IPS-18a (cell line): ENCODE data around the gene EFCAB14.

Experiments
- H3K27ac ChIP-seq: one replicate; pipeline ENCODE4 v1.5.1; 2013; ENCODE audit warnings: low read length
- H3K27me3 ChIP-seq: one replicate; pipeline ENCODE4 v1.6.1; 2013; ENCODE audit warnings: mild to moderate bottlenecking, low read length; ENCODE audit not compliant: control insufficient read depth, insufficient read depth
- H3K36me3 ChIP-seq: one replicate; pipeline ENCODE4 v1.6.1; 2013; ENCODE audit warnings: low read depth, low read length; ENCODE audit not compliant: control insufficient read depth
- H3K4me1 ChIP-seq: one replicate; pipeline ENCODE4 v1.6.1; 2013; ENCODE audit warnings: low read depth, low read length; ENCODE audit not compliant: control insufficient read depth
- H3K4me3 ChIP-seq: one replicate; pipeline ENCODE4 v1.5.1; 2013; ENCODE audit warnings: low read length
- H3K9ac ChIP-seq: one replicate; pipeline ENCODE4 v1.6.1; 2013; ENCODE audit warnings: mild to moderate bottlenecking, low read length, moderate library complexity
- H3K9me3 ChIP-seq: one replicate; pipeline ENCODE4 v1.6.1; 2013; ENCODE audit warnings: low read depth, low read length; ENCODE audit not compliant: control insufficient read depth

Gene EFCAB14

GRCh38 chr1:46681333-46682034, 37.4 kb downstream of the EFCAB14 start:
- Histone ChIP-seq H3K9me3 (no peaks in the 10 kb centered on the region), H3K27me3 (no peaks in the 10 kb centered on the region), H3K9ac (no peak overlapping the region), H3K4me3 (no peak overlapping the region), H3K4me1 (peaks cover 12% of the 10 kb centered on the region), H3K36me3 (peaks cover 69% of the 10 kb centered on the region), H3K27ac (no peak overlapping the region)

- Histone ChIP-seq H3K9ac (no peak overlapping the region), H3K27me3 (no peaks in the 10 kb centered on the region), H3K27ac (no peak overlapping the region), H3K4me3 (no peak overlapping the region), H3K4me1 (peaks cover 19% of the 10 kb centered on the region), H3K36me3 (peaks cover 59% of the 10 kb centered on the region), H3K9me3 (no peaks in the 10 kb centered on the region)
Observed at GRCh38 chr1:46679789-46680573, 38.9 kb downstream of the EFCAB14 start.

GRCh38 chr1:46677339-46677738, 41.6 kb downstream of the EFCAB14 start:
- H3K27ac ChIP-seq = peak overlapping the region; percentile 26
- H3K9ac ChIP-seq = no peak overlapping the region
- H3K9me3 ChIP-seq = no peaks in the 10 kb centered on the region
- peaks cover 19% of the 10 kb centered on the region for H3K4me1 ChIP-seq
- no peaks in the 10 kb centered on the region for H3K27me3 ChIP-seq
- H3K36me3 ChIP-seq = peaks cover 39% of the 10 kb centered on the region
- no peak overlapping the region for H3K4me3 ChIP-seq

- H3K36me3 ChIP-seq = peaks cover 31% of the 10 kb centered on the region
- no peak overlapping the region for H3K9ac ChIP-seq
Observed at GRCh38 chr1:46676531-46676930, 42.4 kb downstream of the EFCAB14 start.

GRCh38 chr1:46675549-46676314, 43.2 kb downstream of the EFCAB14 start:
- no peak overlapping the region for H3K9ac ChIP-seq
- no peaks in the 10 kb centered on the region for H3K9me3 ChIP-seq
- peaks cover 28% of the 10 kb centered on the region for H3K36me3 ChIP-seq
- peaks cover 19% of the 10 kb centered on the region for H3K4me1 ChIP-seq
- peak overlapping the region; percentile 61 for H3K27ac ChIP-seq
- no peak overlapping the region for H3K4me3 ChIP-seq
- H3K27me3 ChIP-seq = no peaks in the 10 kb centered on the region

More at GRCh38 chr1:46676531-46676930, 42.4 kb downstream of the EFCAB14 start:
- Histone ChIP-seq H3K9me3 (no peaks in the 10 kb centered on the region), H3K27ac (no peak overlapping the region), H3K27me3 (no peaks in the 10 kb centered on the region), H3K4me1 (peaks cover 19% of the 10 kb centered on the region), H3K4me3 (no peak overlapping the region)

GRCh38 chr1:46673749-46674182, 45.1 kb downstream of the EFCAB14 start:
- no peak overlapping the region for H3K9ac ChIP-seq
- no peak overlapping the region for H3K27ac ChIP-seq
- H3K27me3 ChIP-seq = no peaks in the 10 kb centered on the region
- no peak overlapping the region for H3K4me3 ChIP-seq
- H3K4me1 ChIP-seq = peaks cover 20% of the 10 kb centered on the region
- peaks cover 14% of the 10 kb centered on the region for H3K36me3 ChIP-seq
- no peaks in the 10 kb centered on the region for H3K9me3 ChIP-seq

GRCh38 chr1:46672696-46673095, 46.2 kb downstream of the EFCAB14 start:
- H3K27me3 ChIP-seq = no peaks in the 10 kb centered on the region
- no peaks in the 10 kb centered on the region for H3K9me3 ChIP-seq
- no peak overlapping the region for H3K9ac ChIP-seq
- H3K27ac ChIP-seq = no peak overlapping the region
- peaks cover 11% of the 10 kb centered on the region for H3K36me3 ChIP-seq
- peaks cover 21% of the 10 kb centered on the region for H3K4me1 ChIP-seq
- H3K4me3 ChIP-seq = no peak overlapping the region

GRCh38 chr1:46671554-46671953, 47.4 kb downstream of the EFCAB14 start, which contains the start of gene TEX38:
Gene TEX38 (plus strand): TSS chr1:46671854. CDS start chr1:46671935, 81 bp downstream.
- Histone ChIP-seq H3K9ac (no peak within 1 kb of the TSS), H3K9me3 (no peaks in the 10 kb centered on the region), H3K27me3 (no peaks in the 10 kb centered on the region), H3K4me1 (peaks cover 22% of the 10 kb centered on the region), H3K36me3 (peaks cover 8% of the 10 kb centered on the region), H3K4me3 (no peak within 1 kb of the TSS), H3K27ac (no peak within 1 kb of the TSS)

- no peak overlapping the region for H3K4me3 ChIP-seq
- H3K36me3 ChIP-seq = peaks cover 5% of the 10 kb centered on the region
- H3K9ac ChIP-seq = no peak overlapping the region
- H3K4me1 ChIP-seq = peaks cover 18% of the 10 kb centered on the region
- no peaks in the 10 kb centered on the region for H3K9me3 ChIP-seq
- no peaks in the 10 kb centered on the region for H3K27me3 ChIP-seq
- H3K27ac ChIP-seq = no peak overlapping the region
Observed at GRCh38 chr1:46670134-46670533, 48.8 kb downstream of the EFCAB14 start.

- no peak within 1 kb of the TSS for H3K27ac ChIP-seq
Observed at GRCh38 chr1:46667782-46668760, 50.8 kb downstream of the EFCAB14 start, which contains the start of gene ATPAF1. Gene ATPAF1 (minus strand): TSS chr1:46668364. CDS start chr1:46668322, 42 bp downstream.

More at GRCh38 chr1:46667782-46668760, 50.8 kb downstream of the EFCAB14 start, which contains the start of gene ATPAF1:
- Histone ChIP-seq H3K4me1 (peaks cover 18% of the 10 kb centered on the region), H3K27me3 (no peaks in the 10 kb centered on the region), H3K4me3 (peak within 1 kb of the TSS; percentile 82), H3K9ac (peak within 1 kb of the TSS; percentile 43), H3K9me3 (no peaks in the 10 kb centered on the region), H3K36me3 (peaks cover 12% of the 10 kb centered on the region)
